PC-9 (cell line): Measurements from ENCODE around the gene SETD3. TPM values are rescaled to one million over a fixed set of nuclear protein-coding genes. Genes with fewer than 3 reads are reported as not detected.

ENCODE experiments used
- BruUV-seq: library from RNA; stranded (reverse); fragments of 400-500 nt; replicated peaks from 2 replicates; lab custom pipeline; 2021; lab: Mats Ljungman, UMichigan
- CTCF ChIA-PET: fragments of 300-600 bp; sonication (Branson Sonifier 250); formaldehyde crosslinking; loops from one replicate; lab custom pipeline; 2022; ENCODE audit warnings: antibody characterized with exemption; lab: Charles Lee
- POLR2A ChIA-PET: fragments of 300-600 bp; sonication (Branson Sonifier 250); formaldehyde crosslinking; loops from one replicate; lab custom pipeline; 2022; ENCODE audit warnings: antibody characterized with exemption; ENCODE audit not compliant: unreplicated experiment; lab: Charles Lee
- DNase-seq, 2 experiments: peaks; one replicate each; pipeline versions ENCODE4 v3.0.0 to v3.0.0-alpha.2; 2015 to 2022; ENCODE audit warnings: mixed read lengths in 1 of 2
- H2AFZ ChIP-seq: fragments of 200-600 bp; sonication (generic); 2 replicates; pipeline ENCODE4 v1.8.1; 2017; ENCODE audit warnings: antibody characterized with exemption
- H3F3A ChIP-seq: fragments of 200-600 bp; sonication (generic); 2 replicates; pipeline ENCODE4 v1.8.1; 2017; ENCODE audit warnings: antibody characterized with exemption, mild to moderate bottlenecking, low read depth; ENCODE audit not compliant: insufficient read depth
- H3K27ac ChIP-seq: fragments of 200-600 bp; sonication (generic); 2 replicates; pipeline ENCODE4 v1.6.1; 2016; ENCODE audit warnings: mixed run types
- H3K27me3 ChIP-seq: fragments of 200-600 bp; sonication (generic); 2 replicates; pipeline ENCODE4 v1.6.1; 2016; ENCODE audit warnings: low read depth, mixed run types; ENCODE audit not compliant: insufficient read depth
- H3K36me3 ChIP-seq: fragments of 200-600 bp; sonication (generic); 2 replicates; pipeline ENCODE4 v1.6.1; 2016; ENCODE audit warnings: low read depth, mixed run types
- H3K4me1 ChIP-seq: fragments of 200-600 bp; sonication (generic); replicated peaks from 2 replicates; pipeline ENCODE4 v1.6.1; 2016; ENCODE audit warnings: mixed run types; ENCODE audit not compliant: insufficient read depth
- H3K4me2 ChIP-seq: fragments of 200-600 bp; sonication (generic); 2 replicates; pipeline ENCODE4 v1.6.1; 2017; ENCODE audit warnings: mixed run types
- H3K4me3 ChIP-seq: fragments of 200-600 bp; sonication (generic); 2 replicates; pipeline ENCODE4 v1.6.1; 2016; ENCODE audit warnings: mixed run types
- H3K79me2 ChIP-seq: fragments of 200-600 bp; sonication (generic); 2 replicates; pipeline ENCODE4 v1.6.1; 2017; ENCODE audit warnings: low read depth, mixed run types
- H3K9me2 ChIP-seq: fragments of 200-600 bp; sonication (generic); 2 replicates; pipeline ENCODE4 v1.8.1; 2017; ENCODE audit warnings: mild to moderate bottlenecking; ENCODE audit not compliant: insufficient read depth
- H3K9me3 ChIP-seq: fragments of 200-600 bp; sonication (generic); 2 replicates; pipeline ENCODE4 v1.8.1; 2016; ENCODE audit warnings: low read depth; ENCODE audit not compliant: insufficient read depth
- H4K20me1 ChIP-seq: fragments of 200-600 bp; sonication (generic); 2 replicates; pipeline ENCODE4 v1.8.1; 2017; ENCODE audit not compliant: insufficient read depth
- EZH2 ChIP-seq: fragments of 200-600 bp; sonication (generic); IDR thresholded peaks from 2 replicates; pipeline ENCODE4 v1.8.0; 2017; ENCODE audit warnings: antibody characterized with exemption, low read depth
- intact Hi-C: fragments of 100-400 bp; cut with micrococcal nuclease; formaldehyde crosslinking; loops from one replicate; pipeline ENCODE4 v1.10.0; 2022; ENCODE audit not compliant: unreplicated experiment
- total RNA-seq: library from RNA; stranded (reverse); gene quantifications from 2 replicates; pipeline ENCODE4 v1.2.3, GENCODE V29; 2021
- TF ChIP-seq, protein P1 (sequence below): fragments of 200-600 bp; sonication (generic); conservative IDR thresholded peaks from 2 replicates; pipeline ENCODE4 v1.6.1; 2017; ENCODE audit warnings: mixed run types, antibody characterized with exemption, mild to moderate bottlenecking, moderate library complexity

The SETD3 gene
- total RNA-seq, 1 experiment from 2014 or later = 13.4 TPM

- Histone ChIP-seq H3K36me3 (no peaks in the 10 kb centered on the region), H2AFZ (no peak overlapping the region), H3K4me3 (no peak overlapping the region), H3K4me1 (no peaks in the 10 kb centered on the region), H3K27ac (no peak overlapping the region), H3K27me3 (no peaks in the 10 kb centered on the region), H3K9me3 (no peaks in the 10 kb centered on the region), H3F3A (no peaks in the 10 kb centered on the region), H3K9me2 (no peaks in the 10 kb centered on the region), H3K79me2 (no peaks in the 10 kb centered on the region), H3K4me2 (no peak overlapping the region), H4K20me1 (no peaks in the 10 kb centered on the region; the same call in 1 of the 2 replicates)
- BruUV-seq = no TSS peak
- ChIA-PET CTCF (no interaction called here), POLR2A (no interaction called here)
- intact Hi-C loops = no loop called here
- no peak for DNase-seq
- TF ChIP-seq, protein P1, sequence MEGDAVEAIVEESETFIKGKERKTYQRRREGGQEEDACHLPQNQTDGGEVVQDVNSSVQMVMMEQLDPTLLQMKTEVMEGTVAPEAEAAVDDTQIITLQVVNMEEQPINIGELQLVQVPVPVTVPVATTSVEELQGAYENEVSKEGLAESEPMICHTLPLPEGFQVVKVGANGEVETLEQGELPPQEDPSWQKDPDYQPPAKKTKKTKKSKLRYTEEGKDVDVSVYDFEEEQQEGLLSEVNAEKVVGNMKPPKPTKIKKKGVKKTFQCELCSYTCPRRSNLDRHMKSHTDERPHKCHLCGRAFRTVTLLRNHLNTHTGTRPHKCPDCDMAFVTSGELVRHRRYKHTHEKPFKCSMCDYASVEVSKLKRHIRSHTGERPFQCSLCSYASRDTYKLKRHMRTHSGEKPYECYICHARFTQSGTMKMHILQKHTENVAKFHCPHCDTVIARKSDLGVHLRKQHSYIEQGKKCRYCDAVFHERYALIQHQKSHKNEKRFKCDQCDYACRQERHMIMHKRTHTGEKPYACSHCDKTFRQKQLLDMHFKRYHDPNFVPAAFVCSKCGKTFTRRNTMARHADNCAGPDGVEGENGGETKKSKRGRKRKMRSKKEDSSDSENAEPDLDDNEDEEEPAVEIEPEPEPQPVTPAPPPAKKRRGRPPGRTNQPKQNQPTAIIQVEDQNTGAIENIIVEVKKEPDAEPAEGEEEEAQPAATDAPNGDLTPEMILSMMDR = no peak
- TF ChIP-seq EZH2 = no peak
These were observed 40.4 kb downstream of the SETD3 start for GRCh38 chr14:99440278-99440677.

DNA sequence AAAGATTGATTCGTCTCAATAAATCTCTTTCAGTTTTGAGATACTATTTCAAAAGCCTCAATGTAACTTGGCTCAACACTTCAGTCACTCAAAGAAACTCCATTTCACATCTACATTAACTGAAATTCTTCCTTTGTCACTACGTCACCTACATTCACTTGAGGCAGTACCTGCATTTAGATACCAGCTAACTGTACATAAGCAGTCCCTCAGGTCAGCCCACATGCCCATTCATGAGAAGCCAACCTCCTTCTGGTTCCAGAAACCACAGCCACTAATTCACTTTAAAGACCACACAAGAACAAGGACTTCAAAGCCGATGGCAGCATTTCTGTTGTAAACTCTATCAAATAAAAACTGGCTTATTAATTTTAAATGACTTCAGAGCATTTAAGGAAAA lies 43.0 kb downstream of the SETD3 start:
- Histone ChIP-seq H3K4me1 (no peaks in the 10 kb centered on the region), H3K4me3 (no peak overlapping the region), H4K20me1 (no peaks in the 10 kb centered on the region; the same call in 1 of the 2 replicates), H3K79me2 (no peaks in the 10 kb centered on the region), H3K27me3 (no peaks in the 10 kb centered on the region), H3K9me2 (no peaks in the 10 kb centered on the region), H2AFZ (no peak overlapping the region), H3K36me3 (no peaks in the 10 kb centered on the region), H3F3A (no peaks in the 10 kb centered on the region), H3K4me2 (no peak overlapping the region), H3K9me3 (no peaks in the 10 kb centered on the region), H3K27ac (no peak overlapping the region)
- ChIA-PET POLR2A (no interaction called here), CTCF (no interaction called here)
- intact Hi-C loops = no loop called here
- no TSS peak for BruUV-seq
- TF ChIP-seq, protein P1 = no peak
- TF ChIP-seq EZH2 = no peak
- DNase-seq = no peak

DNA sequence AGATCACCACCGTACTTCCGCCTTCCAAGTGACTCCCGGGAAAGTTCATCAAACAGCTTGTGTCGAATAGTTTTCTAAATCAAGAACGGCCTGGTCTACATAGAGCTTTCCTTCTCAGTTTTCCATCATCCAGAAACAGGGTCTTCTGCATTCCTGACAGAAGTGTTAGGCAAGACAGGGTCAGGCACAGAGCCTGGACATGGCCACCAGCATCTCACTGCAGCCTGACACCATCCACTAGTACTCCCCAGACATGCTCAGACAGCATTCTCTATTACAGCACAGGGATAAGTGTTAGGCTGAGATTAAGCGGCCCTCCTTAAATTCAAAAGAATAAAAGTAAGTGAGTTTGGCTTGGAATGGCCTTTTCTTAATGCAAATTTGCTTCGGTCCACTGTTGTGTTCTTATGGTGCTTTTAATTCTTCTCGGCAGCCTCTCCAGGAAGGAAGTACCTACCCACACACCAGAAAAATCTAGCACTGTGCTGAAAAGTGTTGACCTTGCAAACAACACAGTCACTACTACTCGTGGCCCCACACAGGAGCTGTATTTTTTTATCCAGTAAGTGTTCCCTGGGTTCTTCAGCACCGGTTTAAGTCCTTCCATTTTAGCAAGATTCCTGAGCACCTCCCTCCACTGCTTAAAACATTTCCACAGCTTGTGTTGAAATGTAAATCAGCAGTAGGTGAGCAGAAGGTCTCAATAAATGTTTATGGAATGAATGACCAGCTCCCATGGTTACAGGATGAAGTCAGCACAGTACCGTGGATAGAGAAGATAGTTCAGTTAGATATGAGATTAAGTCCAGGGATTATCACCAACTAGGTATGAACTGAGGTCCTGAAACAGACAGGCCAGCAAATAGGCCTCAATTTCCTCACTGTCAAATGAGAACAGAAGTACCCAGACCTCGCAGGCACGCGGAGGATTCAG lies 44.1 kb downstream of the SETD3 start:
- Histone ChIP-seq H3K27ac (no peak overlapping the region), H3K79me2 (no peaks in the 10 kb centered on the region), H3F3A (no peaks in the 10 kb centered on the region), H3K9me3 (no peaks in the 10 kb centered on the region), H2AFZ (no peak overlapping the region), H3K36me3 (no peaks in the 10 kb centered on the region), H3K9me2 (no peaks in the 10 kb centered on the region), H3K4me3 (no peak overlapping the region), H3K27me3 (no peaks in the 10 kb centered on the region), H4K20me1 (no peaks in the 10 kb centered on the region), H3K4me1 (no peaks in the 10 kb centered on the region), H3K4me2 (no peak overlapping the region)
- intact Hi-C loops = no loop called here
- TF ChIP-seq, protein P1 = no peak
- no peak for TF ChIP-seq EZH2
- ChIA-PET POLR2A (no interaction called here), CTCF (no interaction called here)
- BruUV-seq = no TSS peak
- DNase-seq = no peak
